ENCODE results near the gene MYH11.

MYH11 gene

DNA sequence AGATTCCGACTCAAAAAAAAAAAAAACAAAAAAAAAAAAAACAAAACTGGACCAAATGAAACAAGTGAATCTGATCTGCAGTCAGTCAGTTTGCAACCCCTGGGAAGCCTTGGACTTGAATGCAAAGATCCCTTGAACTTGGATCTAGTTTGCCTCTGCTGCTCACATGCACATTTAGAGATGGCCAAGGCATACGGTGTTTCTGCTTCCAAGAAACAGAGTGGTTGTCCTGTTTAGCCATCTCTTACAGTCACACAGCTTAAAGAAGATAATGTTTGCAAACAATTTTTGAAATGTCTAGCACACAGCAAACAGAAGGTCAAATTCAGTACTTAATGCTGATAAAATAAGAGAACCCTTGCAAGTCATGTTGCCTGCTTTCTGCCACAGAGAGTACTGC, 202.2 kb downstream of the MYH11 start:
- no peak for DNase-seq
- TF ChIP-seq GATA1 (IDR thresholded peaks at IDR 0.05; ENCODE audit: low read depth, low read length) (no peak), POLR2A (IDR thresholded peaks at IDR 0.05; ENCODE audit: low read length) (no peak)

DNA sequence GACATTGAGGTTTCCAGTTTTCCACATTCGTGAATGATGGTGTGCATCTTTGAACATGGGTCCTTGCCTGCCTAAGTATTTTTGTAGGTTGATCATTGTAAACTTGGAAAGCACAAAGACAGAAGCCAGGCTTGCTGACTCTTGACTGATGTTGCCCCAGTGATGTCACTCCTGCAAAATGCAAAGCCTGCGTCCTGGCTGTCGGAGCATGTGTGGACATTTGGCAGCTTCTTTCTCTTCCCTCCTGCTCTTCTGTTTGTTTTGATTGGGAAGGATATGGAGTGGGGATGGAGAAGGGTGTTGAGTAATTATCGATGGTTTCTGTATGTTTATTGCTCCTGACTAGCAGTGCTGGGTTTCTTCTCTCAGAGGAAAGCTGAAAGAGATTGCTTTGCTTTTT, 203.6 kb downstream of the MYH11 start:
- no peak for TF ChIP-seq GATA1 (IDR thresholded peaks at IDR 0.05; ENCODE audit: low read depth, low read length)
- no peak for TF ChIP-seq POLR2A (IDR thresholded peaks at IDR 0.05; ENCODE audit: low read length)
- no peak for DNase-seq
